Large intestine (tissue), 3 donors: ENCODE results near the gene LEPROT. TPM values are rescaled to one million over a fixed set of nuclear protein-coding genes. Genes with fewer than 3 reads are reported as not detected.

ENCODE experiments used
- DNase-seq, 2 donors: peaks; one replicate each; pipeline versions ENCODE4 v3.0.0 to v3.0.0-alpha.2; 2013
- H3K27ac ChIP-seq: one replicate; pipeline ENCODE4 v1.5.1; 2013; ENCODE audit warnings: low read length
- H3K27me3 ChIP-seq: 2 replicates; pipeline ENCODE4 v1.6.1; 2013; ENCODE audit warnings: low read length; ENCODE audit not compliant: control insufficient read depth, insufficient read depth
- H3K36me3 ChIP-seq: 2 replicates; pipeline ENCODE4 v1.6.1; 2013; ENCODE audit warnings: low read length; ENCODE audit not compliant: control insufficient read depth, insufficient read depth
- H3K4me1 ChIP-seq: one replicate; pipeline ENCODE4 v1.6.1; 2013; ENCODE audit warnings: low read length; ENCODE audit not compliant: control insufficient read depth, insufficient read depth
- H3K4me3 ChIP-seq: one replicate; pipeline ENCODE4 v1.5.1; 2013; ENCODE audit warnings: low read length
- H3K9me3 ChIP-seq: one replicate; pipeline ENCODE4 v1.6.1; 2013; ENCODE audit warnings: mild to moderate bottlenecking, low read depth, low read length, moderate library complexity; ENCODE audit not compliant: control insufficient read depth
- WGBS: methylation state at CpG from one replicate; pipeline ENCODE4 v1.1.5; 2013; ENCODE audit warnings: low lambda C conversion rate; ENCODE audit not compliant: insufficient coverage; 5-methylcytosine and 5-hydroxymethylcytosine counted together
- polyA plus RNA-seq: library from polyadenylated mRNA; unstranded; fragments of 120-200 nt; gene quantifications from one replicate; pipeline ENCODE4 v1.2.1, GENCODE V29; 2013

Gene LEPROT
- polyA plus RNA-seq, 1 donor: 66.1 TPM

DNA sequence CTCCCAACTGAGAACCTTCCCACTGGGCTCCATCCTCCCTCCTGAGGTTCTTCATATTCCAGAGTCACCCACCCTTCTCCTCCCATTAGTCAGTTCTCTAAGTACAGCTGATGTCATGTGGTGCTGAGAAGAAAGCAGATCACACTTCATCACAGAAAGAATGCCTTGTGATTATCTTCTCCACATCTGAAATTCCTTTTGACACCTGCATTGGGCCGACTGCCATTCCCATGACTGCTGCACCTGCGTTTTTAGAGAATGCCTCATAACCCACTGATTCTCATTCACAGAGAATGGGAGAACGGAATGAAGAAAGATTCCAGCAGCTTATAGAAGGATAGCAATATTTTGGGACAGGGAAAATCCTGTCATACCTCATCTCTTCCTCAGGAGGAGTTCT lies 14.3 kb downstream of the LEPROT start:
- Histone ChIP-seq H3K27ac (no peak overlapping the region), H3K36me3 (peaks cover 30% of the 10 kb centered on the region)

DNA sequence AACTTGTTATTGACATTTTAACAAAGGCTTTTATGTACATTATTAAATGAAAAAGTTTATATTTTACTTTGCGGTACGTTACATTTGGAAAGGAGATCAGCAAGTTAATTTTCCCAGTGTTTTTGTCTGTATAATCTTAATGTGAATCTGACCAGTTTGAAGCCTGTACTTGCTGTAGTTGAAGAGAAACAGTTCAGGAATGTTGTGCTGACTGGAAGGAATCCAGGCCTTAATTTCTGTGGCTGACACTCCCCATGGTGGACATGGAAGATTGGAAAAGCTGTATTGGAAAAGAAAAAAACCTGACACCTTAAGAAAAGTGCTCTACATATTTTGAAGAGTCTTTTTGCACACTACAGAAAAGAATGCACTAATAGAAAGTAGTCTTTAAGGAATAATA lies 15.5 kb downstream of the LEPROT start:
- Histone ChIP-seq H3K36me3 (peaks cover 20% of the 10 kb centered on the region), H3K4me3 (no peak overlapping the region), H3K4me1 (no peaks in the 10 kb centered on the region), H3K9me3 (no peaks in the 10 kb centered on the region), H3K27me3 (no peaks in the 10 kb centered on the region), H3K27ac (no peak overlapping the region)
- WGBS: 100% methylated on average over 2 of the region's 2 CpGs
- no peak for DNase-seq

More for the DNA sequence above, 14.3 kb downstream of the LEPROT start:
- WGBS: 100% methylated on average over 1 of the region's 3 CpGs
- Histone ChIP-seq H3K27me3 (no peaks in the 10 kb centered on the region), H3K4me3 (no peak overlapping the region), H3K9me3 (no peaks in the 10 kb centered on the region), H3K4me1 (no peaks in the 10 kb centered on the region)
- DNase-seq: no peak

DNA sequence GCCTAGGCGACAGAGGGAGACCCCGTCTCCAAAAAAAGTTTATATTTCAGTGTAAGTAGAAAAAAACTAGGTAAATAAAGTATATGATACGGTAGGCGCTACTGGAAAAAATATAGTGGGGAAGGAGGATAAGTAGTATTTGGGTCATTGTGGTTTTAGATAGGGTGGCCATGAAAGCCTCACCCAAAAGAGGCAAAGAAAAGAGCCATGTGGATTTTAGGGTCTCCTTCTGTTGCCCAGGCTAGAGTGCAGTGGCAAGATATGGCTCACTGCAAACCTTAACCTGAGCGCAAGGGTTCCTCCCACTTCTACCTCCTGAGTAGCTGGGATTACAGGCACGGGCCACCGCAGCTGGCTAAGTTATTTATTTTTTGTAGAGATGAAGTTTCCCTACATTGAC lies 17.1 kb downstream of the LEPROT start:
- WGBS: no CpG with 5 or more reads among the region's 7 CpGs
- Histone ChIP-seq H3K27me3 (no peaks in the 10 kb centered on the region), H3K4me1 (no peaks in the 10 kb centered on the region), H3K27ac (no peak overlapping the region), H3K4me3 (no peak overlapping the region), H3K36me3 (peaks cover 12% of the 10 kb centered on the region), H3K9me3 (no peaks in the 10 kb centered on the region)
- no peak for DNase-seq

- Histone ChIP-seq H3K4me3 (no peak overlapping the region), H3K27ac (no peak overlapping the region), H3K27me3 (no peaks in the 10 kb centered on the region), H3K36me3 (no peaks in the 10 kb centered on the region), H3K4me1 (no peaks in the 10 kb centered on the region), H3K9me3 (no peaks in the 10 kb centered on the region)
- WGBS: 75% methylated on average over 9 of the region's 12 CpGs
- no peak for DNase-seq
Measured at GRCh38 chr1:65440322-65440900, 19.9 kb downstream of the LEPROT start.

GRCh38 chr1:65440915-65441314 lies 20.4 kb downstream of the LEPROT start:
- no peak for DNase-seq
- H3K4me3 ChIP-seq: no peak overlapping the region
- H3K27ac ChIP-seq: no peak overlapping the region
- H3K4me1 ChIP-seq: no peaks in the 10 kb centered on the region
- H3K9me3 ChIP-seq: no peaks in the 10 kb centered on the region
- H3K36me3 ChIP-seq: no peaks in the 10 kb centered on the region
- no peaks in the 10 kb centered on the region for H3K27me3 ChIP-seq
- 71% methylated on average over 1 of the region's 1 CpG for WGBS

- 20% methylated on average over 3 of the region's 3 CpGs for WGBS
- H3K36me3 ChIP-seq: no peaks in the 10 kb centered on the region
- H3K4me1 ChIP-seq: no peaks in the 10 kb centered on the region
- no peak for DNase-seq
- H3K4me3 ChIP-seq: no peak overlapping the region
- H3K27me3 ChIP-seq: no peaks in the 10 kb centered on the region
- H3K27ac ChIP-seq: no peak overlapping the region
- no peaks in the 10 kb centered on the region for H3K9me3 ChIP-seq
Measured at GRCh38 chr1:65441464-65441863, 21.0 kb downstream of the LEPROT start.

DNA sequence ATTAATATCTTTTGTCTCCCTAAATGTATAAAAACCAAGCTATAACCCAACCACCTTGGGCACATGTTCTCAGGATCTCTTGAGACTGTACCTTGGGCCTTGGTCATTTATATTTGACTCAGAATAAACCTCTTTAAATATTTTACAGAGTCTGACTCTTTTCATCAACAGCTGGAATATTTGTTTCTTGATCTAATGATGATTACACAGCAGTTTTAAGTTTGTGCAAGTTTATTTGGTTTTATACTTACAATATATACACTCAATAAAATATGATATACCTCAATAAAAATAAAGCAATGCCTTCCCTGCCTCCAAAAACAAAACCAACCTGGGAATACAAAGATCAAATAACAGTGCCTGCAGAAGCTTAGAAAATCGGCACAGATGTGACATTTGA lies 22.0 kb downstream of the LEPROT start:
- H3K9me3 ChIP-seq: no peaks in the 10 kb centered on the region
- no peak for DNase-seq
- H3K4me1 ChIP-seq: no peaks in the 10 kb centered on the region
- 100% methylated on average over 1 of the region's 1 CpG for WGBS
- H3K27ac ChIP-seq: no peak overlapping the region
- H3K4me3 ChIP-seq: no peak overlapping the region
- H3K36me3 ChIP-seq: no peaks in the 10 kb centered on the region
- H3K27me3 ChIP-seq: no peaks in the 10 kb centered on the region

DNA sequence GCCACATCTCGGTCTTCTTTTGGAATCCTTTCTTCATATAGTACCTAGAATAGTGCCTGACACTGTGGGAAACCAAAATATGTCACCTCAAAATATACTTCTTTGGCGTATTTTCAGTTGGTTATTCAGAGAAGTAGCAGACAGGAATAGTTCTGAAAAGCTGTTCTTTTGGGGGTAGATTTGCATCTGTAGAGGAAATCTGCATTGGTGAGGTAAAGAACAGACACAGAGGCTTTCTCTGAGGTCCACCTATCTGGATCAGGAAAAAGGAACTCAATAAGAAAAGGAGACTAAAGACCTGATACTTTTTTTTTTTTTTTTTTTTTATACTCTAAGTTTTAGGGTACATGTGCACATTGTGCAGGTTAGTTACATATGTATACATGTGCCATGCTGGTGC lies 23.2 kb downstream of the LEPROT start:
- Histone ChIP-seq H3K4me3 (no peak overlapping the region), H3K4me1 (no peaks in the 10 kb centered on the region), H3K27me3 (no peaks in the 10 kb centered on the region), H3K36me3 (no peaks in the 10 kb centered on the region), H3K27ac (no peak overlapping the region), H3K9me3 (no peaks in the 10 kb centered on the region)
- DNase-seq: no peak
- 100% methylated on average over 1 of the region's 2 CpGs for WGBS

GRCh38 chr1:65444128-65444640 lies 23.7 kb downstream of the LEPROT start:
- no peak for DNase-seq
- H3K9me3 ChIP-seq: no peaks in the 10 kb centered on the region
- 60% methylated on average over 1 of the region's 5 CpGs for WGBS
- no peaks in the 10 kb centered on the region for H3K4me1 ChIP-seq
- H3K27ac ChIP-seq: no peak overlapping the region
- H3K36me3 ChIP-seq: no peaks in the 10 kb centered on the region
- H3K4me3 ChIP-seq: no peak overlapping the region
- no peaks in the 10 kb centered on the region for H3K27me3 ChIP-seq

DNA sequence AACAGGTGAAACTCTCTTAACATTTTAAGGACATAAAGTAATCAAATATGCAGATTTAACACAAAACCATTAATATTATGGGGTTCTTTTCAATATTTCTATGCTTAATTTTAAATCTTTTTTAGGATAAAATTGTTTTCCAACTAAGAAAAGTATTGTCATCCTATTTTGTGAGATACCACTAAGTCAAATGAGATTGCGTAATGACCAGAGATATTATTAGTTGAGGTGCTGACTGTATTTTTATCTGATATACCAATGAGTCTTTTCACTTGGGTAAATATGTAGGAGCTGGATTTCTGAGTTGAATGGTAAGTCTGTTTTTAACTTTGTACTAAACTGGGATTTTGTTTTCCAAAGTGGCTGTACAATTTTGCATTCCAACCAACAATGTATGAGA lies 25.4 kb downstream of the LEPROT start:
- Histone ChIP-seq H3K4me1 (no peaks in the 10 kb centered on the region), H3K9me3 (no peaks in the 10 kb centered on the region), H3K27me3 (no peaks in the 10 kb centered on the region), H3K36me3 (no peaks in the 10 kb centered on the region), H3K27ac (no peak overlapping the region), H3K4me3 (no peak overlapping the region)
- no peak for DNase-seq
- no CpG with 5 or more reads among the region's 1 CpG for WGBS

DNA sequence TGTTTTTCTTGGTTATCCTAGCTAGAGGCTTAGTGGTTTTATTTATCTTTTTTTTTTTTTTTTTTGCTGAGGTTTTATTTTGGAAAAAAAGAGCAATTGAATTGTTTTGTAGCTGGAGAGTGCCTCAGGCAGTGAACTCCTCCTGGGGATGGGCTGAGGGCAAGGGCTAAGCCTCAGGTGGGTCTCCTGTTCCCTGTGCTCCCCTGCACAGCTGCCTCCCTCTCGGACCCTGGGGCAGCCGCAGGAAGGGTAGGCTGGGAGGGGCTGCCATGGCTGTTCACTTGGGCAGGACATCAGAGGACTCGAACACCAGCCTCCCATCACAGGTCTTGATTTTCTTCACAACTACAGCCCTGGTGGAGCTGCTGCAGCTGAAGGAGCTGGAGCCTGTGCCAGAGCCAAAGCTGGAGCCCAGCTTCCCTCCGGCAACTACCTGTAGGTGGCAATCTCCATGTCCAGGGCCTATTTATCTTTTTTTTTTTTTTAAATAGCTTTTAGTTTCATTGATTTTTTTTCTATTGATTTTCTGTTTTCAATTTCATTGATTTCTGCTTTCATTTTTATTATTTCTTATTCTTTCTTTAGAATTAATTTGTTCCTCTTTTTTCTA lies 28.9 kb downstream of the LEPROT start:
- no CpG with 5 or more reads among the region's 4 CpGs for WGBS
- Histone ChIP-seq H3K9me3 (no peaks in the 10 kb centered on the region), H3K27ac (no peak overlapping the region), H3K4me1 (no peaks in the 10 kb centered on the region), H3K27me3 (no peaks in the 10 kb centered on the region), H3K36me3 (no peaks in the 10 kb centered on the region), H3K4me3 (no peak overlapping the region)
- DNase-seq: no peak
